ENCODE measurements around the gene NRIP1.

NRIP1 gene

GRCh38 chr21:14987370-14988170, 77.2 kb downstream of the NRIP1 start:
- Histone ChIP-seq H3K4me3 (ENCODE audit: low read length) (no peak overlapping the region), H3K4me1 (ENCODE audit: control insufficient read depth, low read length) (no peaks in the 10 kb centered on the region), H4K20me1 (ENCODE audit: control insufficient read depth, insufficient read depth, low read depth, low read length) (no peaks in the 10 kb centered on the region), H3K9me2 (replicated peaks; ENCODE audit: control insufficient read depth, low read length) (no peaks in the 10 kb centered on the region), H3K27ac (ENCODE audit: low read depth, low read length) (no peak overlapping the region), H3K79me2 (ENCODE audit: control insufficient read depth, low read length) (no peaks in the 10 kb centered on the region), H3F3A (ENCODE audit: control insufficient read depth, insufficient read depth) (no peaks in the 10 kb centered on the region), H3K36me3 (ENCODE audit: control insufficient read depth, low read length) (no peaks in the 10 kb centered on the region), H3K27me3 (ENCODE audit: control insufficient read depth, low read length) (no peaks in the 10 kb centered on the region), H3K4me2 (ENCODE audit: low read length) (no peak overlapping the region), H3K9me3 (ENCODE audit: control insufficient read depth, insufficient read depth, low read length) (no peaks in the 10 kb centered on the region)
- TF ChIP-seq EZH2phosphoT487 (IDR thresholded peaks at IDR 0.05; ENCODE audit: borderline replicate concordance, low read length) (no peak), CTCF (IDR thresholded peaks at IDR 0.05; ENCODE audit: low read depth, low read length, poor library complexity, severe bottlenecking) (no peak)

DNA sequence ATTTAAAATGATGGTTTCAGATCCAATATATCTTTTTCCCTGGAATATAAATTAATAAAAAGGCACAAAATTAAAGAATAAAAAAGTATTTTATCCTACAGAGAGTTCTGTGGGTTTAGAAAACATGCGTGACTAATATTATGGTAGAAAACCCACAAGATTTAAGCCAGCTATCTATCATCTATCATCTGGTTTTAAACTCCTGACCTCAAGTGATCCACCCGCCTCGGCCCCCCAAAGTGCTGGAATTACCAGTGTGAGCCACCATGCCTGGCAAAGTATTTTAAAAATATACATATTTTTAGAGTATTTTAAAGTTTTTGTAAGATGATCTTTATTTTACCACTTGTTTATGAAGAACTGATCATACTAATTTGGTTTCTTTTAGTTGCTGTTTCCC, 79.5 kb downstream of the NRIP1 start:
- Histone ChIP-seq H3K4me3 (ENCODE audit: low read length) (no peak overlapping the region), H3K36me3 (ENCODE audit: control insufficient read depth, low read length) (no peaks in the 10 kb centered on the region), H3K79me2 (ENCODE audit: control insufficient read depth, low read length) (no peaks in the 10 kb centered on the region), H3K27me3 (ENCODE audit: control insufficient read depth, low read length) (no peaks in the 10 kb centered on the region), H3K27ac (ENCODE audit: low read depth, low read length) (no peak overlapping the region), H4K20me1 (ENCODE audit: control insufficient read depth, insufficient read depth, low read depth, low read length) (no peaks in the 10 kb centered on the region), H3K4me2 (ENCODE audit: low read length) (no peak overlapping the region), H3K9me3 (ENCODE audit: control insufficient read depth, insufficient read depth, low read length) (no peaks in the 10 kb centered on the region), H3F3A (ENCODE audit: control insufficient read depth, insufficient read depth) (no peaks in the 10 kb centered on the region), H3K4me1 (ENCODE audit: control insufficient read depth, low read length) (no peaks in the 10 kb centered on the region), H3K9me2 (replicated peaks; ENCODE audit: control insufficient read depth, low read length) (no peaks in the 10 kb centered on the region)
- no peak for TF ChIP-seq CTCF (IDR thresholded peaks at IDR 0.05; ENCODE audit: low read depth, low read length, poor library complexity, severe bottlenecking)
- TF ChIP-seq EZH2phosphoT487 (IDR thresholded peaks at IDR 0.05; ENCODE audit: borderline replicate concordance, low read length): no peak

DNA sequence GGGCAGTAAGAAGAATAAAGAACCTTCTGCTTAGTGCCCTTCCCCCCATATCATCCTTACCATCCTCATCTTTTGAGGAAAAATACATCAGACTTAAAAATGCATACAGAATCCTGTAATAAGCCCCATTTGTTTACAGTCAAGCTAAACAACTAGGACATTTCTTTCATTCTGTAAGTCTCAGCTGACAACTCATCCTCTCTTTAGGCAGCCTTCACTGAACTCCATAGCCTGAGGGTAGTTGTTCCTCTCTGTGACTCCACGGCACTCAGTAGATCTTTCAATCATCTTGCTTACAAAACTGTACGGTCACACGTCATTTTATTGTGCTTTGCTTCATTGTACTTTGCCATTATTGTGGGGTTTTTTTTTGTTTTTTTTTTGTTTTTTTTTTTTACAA, 82.5 kb downstream of the NRIP1 start:
- Histone ChIP-seq H3K4me2 (ENCODE audit: low read length) (no peak overlapping the region), H3F3A (ENCODE audit: control insufficient read depth, insufficient read depth) (no peaks in the 10 kb centered on the region), H3K79me2 (ENCODE audit: control insufficient read depth, low read length) (no peaks in the 10 kb centered on the region), H3K9me2 (replicated peaks; ENCODE audit: control insufficient read depth, low read length) (no peaks in the 10 kb centered on the region), H3K36me3 (ENCODE audit: control insufficient read depth, low read length) (no peaks in the 10 kb centered on the region), H3K9me3 (ENCODE audit: control insufficient read depth, insufficient read depth, low read length) (no peaks in the 10 kb centered on the region), H4K20me1 (ENCODE audit: control insufficient read depth, insufficient read depth, low read depth, low read length) (no peaks in the 10 kb centered on the region), H3K4me3 (ENCODE audit: low read length) (no peak overlapping the region), H3K4me1 (ENCODE audit: control insufficient read depth, low read length) (no peaks in the 10 kb centered on the region), H3K27me3 (ENCODE audit: control insufficient read depth, low read length) (no peaks in the 10 kb centered on the region), H3K27ac (ENCODE audit: low read depth, low read length) (no peak overlapping the region)
- TF ChIP-seq EZH2phosphoT487 (IDR thresholded peaks at IDR 0.05; ENCODE audit: borderline replicate concordance, low read length) (no peak), CTCF (IDR thresholded peaks at IDR 0.05; ENCODE audit: low read depth, low read length, poor library complexity, severe bottlenecking) (no peak)

Data from DOHH2 (cell line).